GM23338 (cell line): ENCODE measurements around the gene GNB1L. TPM values are rescaled to one million over a fixed set of nuclear protein-coding genes. Genes with fewer than 3 reads are reported as not detected.

Experiments used
- ATAC-seq: fragments of 200-7000 bp; cut with Tn5 transposase; 3 replicates; pipeline ENCODE4 v1.9.1; 2020
- DNase-seq: peaks from one replicate; pipeline ENCODE4 v3.0.0-alpha.2; 2015; ENCODE audit warnings: low spot score
- H2AFZ ChIP-seq: fragments of 200-600 bp; sonication (generic); 2 replicates; pipeline ENCODE4 v1.8.0; 2016; ENCODE audit warnings: antibody characterized with exemption, mild to moderate bottlenecking, moderate library complexity
- H3F3A ChIP-seq: fragments of 200-600 bp; sonication (generic); replicated peaks from 2 replicates; pipeline ENCODE4 v1.8.0; 2017; ENCODE audit warnings: antibody characterized with exemption, mixed run types, low read depth
- H3K27ac ChIP-seq: fragments of 200-600 bp; sonication (generic); 2 replicates; pipeline ENCODE4 v1.6.1; 2016; ENCODE audit warnings: low read depth
- H3K27me3 ChIP-seq: fragments of 200-600 bp; sonication (generic); 2 replicates; pipeline ENCODE4 v1.8.0; 2016; ENCODE audit warnings: mild to moderate bottlenecking, mixed run types, moderate library complexity; ENCODE audit not compliant: insufficient read depth
- H3K36me3 ChIP-seq: fragments of 200-600 bp; sonication (generic); 2 replicates; pipeline ENCODE4 v1.8.0; 2016; ENCODE audit warnings: mild to moderate bottlenecking; ENCODE audit not compliant: insufficient read depth
- H3K4me1 ChIP-seq: fragments of 200-600 bp; sonication (generic); 2 replicates; pipeline ENCODE4 v1.8.0; 2016; ENCODE audit warnings: mild to moderate bottlenecking, moderate library complexity; ENCODE audit not compliant: insufficient read depth
- H3K4me2 ChIP-seq: fragments of 200-600 bp; sonication (generic); 2 replicates; pipeline ENCODE4 v1.7.1; 2017; ENCODE audit warnings: mixed run types
- H3K4me3 ChIP-seq: fragments of 200-600 bp; sonication (generic); 2 replicates; pipeline ENCODE4 v1.6.1; 2016; ENCODE audit warnings: mixed run types
- H3K79me2 ChIP-seq: fragments of 200-600 bp; sonication (generic); replicated peaks from 2 replicates; pipeline ENCODE4 v1.8.0; 2017; ENCODE audit warnings: mild to moderate bottlenecking; ENCODE audit not compliant: insufficient read depth
- H3K9me2 ChIP-seq: fragments of 200-600 bp; sonication (generic); 2 replicates; pipeline ENCODE4 v1.8.0; 2017; ENCODE audit not compliant: insufficient read depth
- H4K20me1 ChIP-seq: fragments of 200-600 bp; sonication (generic); replicated peaks from 2 replicates; pipeline ENCODE4 v1.8.0; 2017; ENCODE audit warnings: mild to moderate bottlenecking; ENCODE audit not compliant: insufficient read depth
- H3K27ac Mint-ChIP-seq: 2 replicates; pipeline ENCODE4 v1.8.0; 2020; ENCODE audit warnings: inconsistent platforms, mild to moderate bottlenecking, moderate library complexity, mixed read lengths
- H3K27me3 Mint-ChIP-seq: 3 replicates; pipeline ENCODE4 v1.8.0; 2022; ENCODE audit warnings: low read depth, mild to moderate bottlenecking, moderate library complexity, mixed read lengths, inconsistent platforms; ENCODE audit not compliant: insufficient read depth, poor library complexity
- H3K36me3 Mint-ChIP-seq: 3 replicates; pipeline ENCODE4 v1.8.0; 2021; ENCODE audit warnings: low read depth, mild to moderate bottlenecking, inconsistent platforms, moderate library complexity, mixed read lengths
- H3K4me1 Mint-ChIP-seq: 3 replicates; pipeline ENCODE4 v1.8.0; 2020; ENCODE audit warnings: mild to moderate bottlenecking, inconsistent platforms, mixed read lengths
- H3K4me3 Mint-ChIP-seq: 3 replicates; pipeline ENCODE4 v1.8.0; 2021; ENCODE audit warnings: moderate library complexity, mild to moderate bottlenecking, inconsistent platforms, mixed read lengths
- H3K9me3 Mint-ChIP-seq: 3 replicates; pipeline ENCODE4 v1.8.0; 2020; ENCODE audit warnings: moderate library complexity, mild to moderate bottlenecking, inconsistent platforms, mixed read lengths
- EZH2 ChIP-seq: fragments of 200-600 bp; sonication (generic); IDR thresholded peaks from one replicate; pipeline ENCODE4 v1.8.0; 2017; ENCODE audit warnings: antibody characterized with exemption, mild to moderate bottlenecking, low read depth; ENCODE audit not compliant: unreplicated experiment
- STAT1 ChIP-seq: IDR thresholded peaks from one replicate; pipeline ENCODE4 v1.6.1; 2016; ENCODE audit warnings: antibody characterized with exemption; ENCODE audit not compliant: unreplicated experiment
- ZNF331 ChIP-seq: fragments of 250-450 bp; sonication (Bioruptor Pico); IDR thresholded peaks from 2 replicates; pipeline ENCODE4 v1.5.0; 2020; ENCODE audit warnings: low read depth, mild to moderate bottlenecking, moderate library complexity
- polyA plus RNA-seq: library from polyadenylated mRNA; unstranded; fragments of >200 nt; fragmentation: Nextera tagmentation; extraction: Ambion mirVana; gene quantifications from 2 replicates; pipeline ENCODE4 v1.2.1, GENCODE V29; 2016
- total RNA-seq: library from RNA; depleted of rRNA; stranded (reverse); fragments of >200 nt; shearing (Covaris generic); gene quantifications from 2 replicates; pipeline ENCODE4 v1.2.3, GENCODE V29; 2014
- TF ChIP-seq, protein P1 (sequence below): fragments of 250-450 bp; sonication (Bioruptor Pico); IDR thresholded peaks from 2 replicates; pipeline ENCODE4 v1.5.0; 2020; ENCODE audit warnings: mild to moderate bottlenecking, moderate library complexity
- TF ChIP-seq, protein P2 (sequence below): IDR thresholded peaks from 2 replicates; pipeline ENCODE4 v1.6.1; 2016; ENCODE audit warnings: antibody characterized with exemption
- TF ChIP-seq, protein P3 (sequence below): IDR thresholded peaks from one replicate; pipeline ENCODE4 v1.6.1; 2018; ENCODE audit warnings: antibody characterized with exemption; ENCODE audit not compliant: unreplicated experiment

GNB1L gene
- total and polyA plus RNA-seq, 2 experiments from 2014 or later: 15.2 to 27.8 TPM

DNA sequence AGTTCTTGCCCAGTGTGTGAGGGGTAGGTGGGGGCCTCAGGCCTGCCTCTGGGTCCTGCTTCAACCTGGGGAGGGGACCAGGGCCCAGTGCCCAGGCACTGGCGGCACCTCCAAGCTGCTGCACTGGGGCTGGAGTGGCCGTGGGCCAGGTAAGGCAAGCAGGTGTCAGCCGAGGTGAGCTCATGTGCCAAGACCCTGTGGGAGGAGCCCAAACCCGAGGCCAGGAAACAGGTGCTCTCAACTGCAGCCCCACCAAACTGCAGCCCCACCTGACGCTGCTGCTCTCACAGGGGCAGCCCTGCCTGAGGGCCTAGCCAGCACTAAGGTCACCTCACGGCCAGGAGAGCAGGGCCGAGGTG, 18.1 kb upstream of the GNB1L start:
- H3K4me3 Mint-ChIP-seq: no peak overlapping the region
- peaks cover 11% of the 10 kb centered on the region for H3K27me3 Mint-ChIP-seq

More for the DNA sequence above, 18.1 kb upstream of the GNB1L start:
- TF ChIP-seq, protein P1, sequence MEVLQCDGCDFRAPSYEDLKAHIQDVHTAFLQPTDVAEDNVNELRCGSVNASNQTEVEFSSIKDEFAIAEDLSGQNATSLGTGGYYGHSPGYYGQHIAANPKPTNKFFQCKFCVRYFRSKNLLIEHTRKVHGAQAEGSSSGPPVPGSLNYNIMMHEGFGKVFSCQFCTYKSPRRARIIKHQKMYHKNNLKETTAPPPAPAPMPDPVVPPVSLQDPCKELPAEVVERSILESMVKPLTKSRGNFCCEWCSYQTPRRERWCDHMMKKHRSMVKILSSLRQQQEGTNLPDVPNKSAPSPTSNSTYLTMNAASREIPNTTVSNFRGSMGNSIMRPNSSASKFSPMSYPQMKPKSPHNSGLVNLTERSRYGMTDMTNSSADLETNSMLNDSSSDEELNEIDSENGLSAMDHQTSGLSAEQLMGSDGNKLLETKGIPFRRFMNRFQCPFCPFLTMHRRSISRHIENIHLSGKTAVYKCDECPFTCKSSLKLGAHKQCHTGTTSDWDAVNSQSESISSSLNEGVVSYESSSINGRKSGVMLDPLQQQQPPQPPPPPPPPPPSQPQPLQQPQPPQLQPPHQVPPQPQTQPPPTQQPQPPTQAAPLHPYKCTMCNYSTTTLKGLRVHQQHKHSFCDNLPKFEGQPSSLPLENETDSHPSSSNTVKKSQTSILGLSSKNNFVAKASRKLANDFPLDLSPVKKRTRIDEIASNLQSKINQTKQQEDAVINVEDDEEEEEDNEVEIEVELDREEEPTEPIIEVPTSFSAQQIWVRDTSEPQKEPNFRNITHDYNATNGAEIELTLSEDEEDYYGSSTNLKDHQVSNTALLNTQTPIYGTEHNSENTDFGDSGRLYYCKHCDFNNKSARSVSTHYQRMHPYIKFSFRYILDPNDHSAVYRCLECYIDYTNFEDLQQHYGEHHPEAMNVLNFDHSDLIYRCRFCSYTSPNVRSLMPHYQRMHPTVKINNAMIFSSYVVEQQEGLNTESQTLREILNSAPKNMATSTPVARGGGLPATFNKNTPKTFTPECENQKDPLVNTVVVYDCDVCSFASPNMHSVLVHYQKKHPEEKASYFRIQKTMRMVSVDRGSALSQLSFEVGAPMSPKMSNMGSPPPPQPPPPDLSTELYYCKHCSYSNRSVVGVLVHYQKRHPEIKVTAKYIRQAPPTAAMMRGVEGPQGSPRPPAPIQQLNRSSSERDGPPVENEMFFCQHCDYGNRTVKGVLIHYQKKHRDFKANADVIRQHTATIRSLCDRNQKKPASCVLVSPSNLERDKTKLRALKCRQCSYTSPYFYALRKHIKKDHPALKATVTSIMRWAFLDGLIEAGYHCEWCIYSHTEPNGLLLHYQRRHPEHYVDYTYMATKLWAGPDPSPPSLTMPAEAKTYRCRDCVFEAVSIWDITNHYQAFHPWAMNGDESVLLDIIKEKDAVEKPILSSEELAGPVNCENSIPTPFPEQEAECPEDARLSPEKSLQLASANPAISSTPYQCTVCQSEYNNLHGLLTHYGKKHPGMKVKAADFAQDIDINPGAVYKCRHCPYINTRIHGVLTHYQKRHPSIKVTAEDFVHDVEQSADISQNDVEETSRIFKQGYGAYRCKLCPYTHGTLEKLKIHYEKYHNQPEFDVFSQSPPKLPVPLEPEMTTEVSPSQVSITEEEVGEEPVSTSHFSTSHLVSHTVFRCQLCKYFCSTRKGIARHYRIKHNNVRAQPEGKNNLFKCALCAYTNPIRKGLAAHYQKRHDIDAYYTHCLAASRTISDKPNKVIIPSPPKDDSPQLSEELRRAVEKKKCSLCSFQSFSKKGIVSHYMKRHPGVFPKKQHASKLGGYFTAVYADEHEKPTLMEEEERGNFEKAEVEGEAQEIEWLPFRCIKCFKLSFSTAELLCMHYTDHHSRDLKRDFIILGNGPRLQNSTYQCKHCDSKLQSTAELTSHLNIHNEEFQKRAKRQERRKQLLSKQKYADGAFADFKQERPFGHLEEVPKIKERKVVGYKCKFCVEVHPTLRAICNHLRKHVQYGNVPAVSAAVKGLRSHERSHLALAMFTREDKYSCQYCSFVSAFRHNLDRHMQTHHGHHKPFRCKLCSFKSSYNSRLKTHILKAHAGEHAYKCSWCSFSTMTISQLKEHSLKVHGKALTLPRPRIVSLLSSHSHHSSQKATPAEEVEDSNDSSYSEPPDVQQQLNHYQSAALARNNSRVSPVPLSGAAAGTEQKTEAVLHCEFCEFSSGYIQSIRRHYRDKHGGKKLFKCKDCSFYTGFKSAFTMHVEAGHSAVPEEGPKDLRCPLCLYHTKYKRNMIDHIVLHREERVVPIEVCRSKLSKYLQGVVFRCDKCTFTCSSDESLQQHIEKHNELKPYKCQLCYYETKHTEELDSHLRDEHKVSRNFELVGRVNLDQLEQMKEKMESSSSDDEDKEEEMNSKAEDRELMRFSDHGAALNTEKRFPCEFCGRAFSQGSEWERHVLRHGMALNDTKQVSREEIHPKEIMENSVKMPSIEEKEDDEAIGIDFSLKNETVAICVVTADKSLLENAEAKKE (CRISPR knock-in tag): no peak
- TF ChIP-seq ZNF331 (no peak), EZH2 (no peak), STAT1 (no peak)
- TF ChIP-seq, protein P2, sequence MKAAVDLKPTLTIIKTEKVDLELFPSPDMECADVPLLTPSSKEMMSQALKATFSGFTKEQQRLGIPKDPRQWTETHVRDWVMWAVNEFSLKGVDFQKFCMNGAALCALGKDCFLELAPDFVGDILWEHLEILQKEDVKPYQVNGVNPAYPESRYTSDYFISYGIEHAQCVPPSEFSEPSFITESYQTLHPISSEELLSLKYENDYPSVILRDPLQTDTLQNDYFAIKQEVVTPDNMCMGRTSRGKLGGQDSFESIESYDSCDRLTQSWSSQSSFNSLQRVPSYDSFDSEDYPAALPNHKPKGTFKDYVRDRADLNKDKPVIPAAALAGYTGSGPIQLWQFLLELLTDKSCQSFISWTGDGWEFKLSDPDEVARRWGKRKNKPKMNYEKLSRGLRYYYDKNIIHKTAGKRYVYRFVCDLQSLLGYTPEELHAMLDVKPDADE: no peak
- TF ChIP-seq, protein P3, sequence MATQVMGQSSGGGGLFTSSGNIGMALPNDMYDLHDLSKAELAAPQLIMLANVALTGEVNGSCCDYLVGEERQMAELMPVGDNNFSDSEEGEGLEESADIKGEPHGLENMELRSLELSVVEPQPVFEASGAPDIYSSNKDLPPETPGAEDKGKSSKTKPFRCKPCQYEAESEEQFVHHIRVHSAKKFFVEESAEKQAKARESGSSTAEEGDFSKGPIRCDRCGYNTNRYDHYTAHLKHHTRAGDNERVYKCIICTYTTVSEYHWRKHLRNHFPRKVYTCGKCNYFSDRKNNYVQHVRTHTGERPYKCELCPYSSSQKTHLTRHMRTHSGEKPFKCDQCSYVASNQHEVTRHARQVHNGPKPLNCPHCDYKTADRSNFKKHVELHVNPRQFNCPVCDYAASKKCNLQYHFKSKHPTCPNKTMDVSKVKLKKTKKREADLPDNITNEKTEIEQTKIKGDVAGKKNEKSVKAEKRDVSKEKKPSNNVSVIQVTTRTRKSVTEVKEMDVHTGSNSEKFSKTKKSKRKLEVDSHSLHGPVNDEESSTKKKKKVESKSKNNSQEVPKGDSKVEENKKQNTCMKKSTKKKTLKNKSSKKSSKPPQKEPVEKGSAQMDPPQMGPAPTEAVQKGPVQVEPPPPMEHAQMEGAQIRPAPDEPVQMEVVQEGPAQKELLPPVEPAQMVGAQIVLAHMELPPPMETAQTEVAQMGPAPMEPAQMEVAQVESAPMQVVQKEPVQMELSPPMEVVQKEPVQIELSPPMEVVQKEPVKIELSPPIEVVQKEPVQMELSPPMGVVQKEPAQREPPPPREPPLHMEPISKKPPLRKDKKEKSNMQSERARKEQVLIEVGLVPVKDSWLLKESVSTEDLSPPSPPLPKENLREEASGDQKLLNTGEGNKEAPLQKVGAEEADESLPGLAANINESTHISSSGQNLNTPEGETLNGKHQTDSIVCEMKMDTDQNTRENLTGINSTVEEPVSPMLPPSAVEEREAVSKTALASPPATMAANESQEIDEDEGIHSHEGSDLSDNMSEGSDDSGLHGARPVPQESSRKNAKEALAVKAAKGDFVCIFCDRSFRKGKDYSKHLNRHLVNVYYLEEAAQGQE: no peak
- Histone ChIP-seq H3K27me3 (no peaks in the 10 kb centered on the region), H3K79me2 (no peaks in the 10 kb centered on the region), H3K4me2 (no peak overlapping the region), H3K9me2 (no peaks in the 10 kb centered on the region), H3K27ac (no peak overlapping the region), H3K4me3 (no peak overlapping the region), H3F3A (no peaks in the 10 kb centered on the region), H3K4me1 (no peaks in the 10 kb centered on the region), H4K20me1 (no peaks in the 10 kb centered on the region), H2AFZ (no peak overlapping the region), H3K36me3 (no peaks in the 10 kb centered on the region)
- ATAC-seq (peak; percentile 4; the same call in 1 of the 3 replicates), DNase-seq (no peak)
- Mint-ChIP-seq H3K9me3 (no peaks in the 10 kb centered on the region), H3K27ac (no peak overlapping the region), H3K36me3 (no peaks in the 10 kb centered on the region), H3K4me1 (peaks cover 15% of the 10 kb centered on the region)
